H9 (cell line): Measurements from ENCODE around the gene NXF2. TPM values are rescaled to one million over a fixed set of nuclear protein-coding genes. Genes with fewer than 3 reads are reported as not detected.
"Not testable (repeated sequence)": the region's sequence is repeated elsewhere in the genome, so short reads cannot be mapped to it uniquely, and the experiment has no call there.

Source experiments
- DNase-seq: peaks from one replicate; pipeline ENCODE4 v3.0.0-alpha.2; 2017
- H2AFZ ChIP-seq: one replicate; pipeline ENCODE4 v1.6.1; 2013; ENCODE audit warnings: mild to moderate bottlenecking, low read length, control low read depth, moderate library complexity
- H2AK5ac ChIP-seq: 2 replicates; pipeline ENCODE4 v1.6.1; 2013; ENCODE audit warnings: low read length, control low read depth, mixed read lengths; ENCODE audit not compliant: insufficient read length
- H2BK120ac ChIP-seq: one replicate; pipeline ENCODE4 v1.6.1; 2013; ENCODE audit warnings: low read depth, mild to moderate bottlenecking, low read length, control low read depth, inconsistent platforms; ENCODE audit not compliant: poor library complexity, severe bottlenecking
- H2BK12ac ChIP-seq: 2 replicates; pipeline ENCODE4 v1.6.1; 2013; ENCODE audit warnings: low read length, control low read depth, mixed read lengths, low read depth; ENCODE audit not compliant: insufficient read length
- H2BK15ac ChIP-seq: 2 replicates; pipeline ENCODE4 v1.6.1; 2013; ENCODE audit warnings: low read depth, low read length, control low read depth
- H2BK20ac ChIP-seq: one replicate; pipeline ENCODE4 v1.6.1; 2013; ENCODE audit warnings: low read depth, mild to moderate bottlenecking, low read length, control low read depth, inconsistent platforms; ENCODE audit not compliant: poor library complexity, severe bottlenecking
- H2BK5ac ChIP-seq: 2 replicates; pipeline ENCODE4 v1.6.1; 2013; ENCODE audit warnings: low read length, control low read depth, mixed read lengths; ENCODE audit not compliant: insufficient read length
- H3K14ac ChIP-seq: 2 replicates; pipeline ENCODE4 v1.6.1; 2013; ENCODE audit warnings: low read length, control low read depth; ENCODE audit not compliant: insufficient read depth
- H3K18ac ChIP-seq: 2 replicates; pipeline ENCODE4 v1.6.1; 2013; ENCODE audit warnings: low read depth, mild to moderate bottlenecking, mixed read lengths, low read length, control low read depth; ENCODE audit not compliant: insufficient read length
- H3K23ac ChIP-seq: 2 replicates; pipeline ENCODE4 v1.6.1; 2013; ENCODE audit warnings: low read length, control low read depth, mixed read lengths, low read depth; ENCODE audit not compliant: insufficient read length
- H3K23me2 ChIP-seq: 2 replicates; pipeline ENCODE4 v1.6.1; 2013; ENCODE audit warnings: low read depth, mild to moderate bottlenecking, mixed read lengths, low read length, control low read depth; ENCODE audit not compliant: insufficient read length, poor library complexity, severe bottlenecking
- H3K27ac ChIP-seq: 2 replicates; pipeline ENCODE4 v1.5.1; 2013; ENCODE audit warnings: low read length, control low read depth, mixed read lengths, low read depth; ENCODE audit not compliant: insufficient read length
- H3K27me3 ChIP-seq: 2 replicates; pipeline ENCODE4 v1.6.1; 2013; ENCODE audit warnings: low read length, control low read depth, inconsistent platforms; ENCODE audit not compliant: insufficient read depth
- H3K4ac ChIP-seq: 2 replicates; pipeline ENCODE4 v1.6.1; 2013; ENCODE audit warnings: low read depth, mild to moderate bottlenecking, control low read depth, inconsistent platforms, low read length, moderate library complexity
- H3K4me1 ChIP-seq: 2 replicates; pipeline ENCODE4 v1.6.1; 2013; ENCODE audit warnings: low read length, control low read depth, inconsistent platforms; ENCODE audit not compliant: insufficient read depth
- H3K4me2 ChIP-seq: 2 replicates; pipeline ENCODE4 v1.6.1; 2013; ENCODE audit warnings: low read length, control low read depth, mixed read lengths; ENCODE audit not compliant: insufficient read length, insufficient read depth
- H3K56ac ChIP-seq: 2 replicates; pipeline ENCODE4 v1.6.1; 2013; ENCODE audit warnings: low read depth, mild to moderate bottlenecking, mixed read lengths, low read length, control low read depth; ENCODE audit not compliant: insufficient read length
- H3K79me1 ChIP-seq: 2 replicates; pipeline ENCODE4 v1.6.1; 2013; ENCODE audit warnings: low read depth, mild to moderate bottlenecking, moderate library complexity, low read length, control low read depth, inconsistent platforms; ENCODE audit not compliant: insufficient read depth, poor library complexity, severe bottlenecking
- H3K79me2 ChIP-seq: 2 replicates; pipeline ENCODE4 v1.6.1; 2013; ENCODE audit warnings: low read length, control low read depth, inconsistent platforms; ENCODE audit not compliant: insufficient read depth
- H3K9ac ChIP-seq: 2 replicates; pipeline ENCODE4 v1.6.1; 2013; ENCODE audit warnings: low read length, control low read depth, mixed read lengths; ENCODE audit not compliant: insufficient read length; ENCODE audit errors: extremely low read depth
- H3K9me3 ChIP-seq: one replicate; pipeline ENCODE4 v1.6.1; 2013; ENCODE audit warnings: low read depth, low read length, inconsistent platforms; ENCODE audit not compliant: control insufficient read depth
- H3T11ph ChIP-seq: one replicate; pipeline ENCODE4 v1.6.1; 2013; ENCODE audit warnings: mild to moderate bottlenecking, low read length, control low read depth, inconsistent platforms
- H4K20me1 ChIP-seq: one replicate; pipeline ENCODE4 v1.6.1; 2013; ENCODE audit not compliant: control insufficient read depth, insufficient read length, insufficient read depth
- H4K5ac ChIP-seq: 2 replicates; pipeline ENCODE4 v1.6.1; 2013; ENCODE audit warnings: low read depth, mild to moderate bottlenecking, mixed read lengths, low read length, control low read depth; ENCODE audit not compliant: insufficient read length
- H4K8ac ChIP-seq: replicated peaks from 2 replicates; pipeline ENCODE4 v1.6.1; 2013; ENCODE audit warnings: low read length, control low read depth, mixed read lengths, low read depth; ENCODE audit not compliant: insufficient read length
- H4K91ac ChIP-seq: 2 replicates; pipeline ENCODE4 v1.6.1; 2013; ENCODE audit warnings: low read depth, mild to moderate bottlenecking, moderate library complexity, mixed read lengths, low read length, control low read depth; ENCODE audit not compliant: insufficient read length
- H3K27ac Mint-ChIP-seq, 3 experiments: 2 replicates in 2 of 3; 3 replicates in 1 of 3; pipeline ENCODE4 v1.8.0; 2020 to 2021; ENCODE audit warnings: mixed read lengths in 3 of 3, mild to moderate bottlenecking in 1 of 3, moderate library complexity in 1 of 3
- H3K27me3 Mint-ChIP-seq: 2 replicates; pipeline ENCODE4 v1.8.0; 2021; ENCODE audit warnings: low read depth, mild to moderate bottlenecking, moderate library complexity, mixed read lengths
- H3K36me3 Mint-ChIP-seq, 3 experiments: 2 replicates in 2 of 3; 3 replicates in 1 of 3; pipeline ENCODE4 v1.8.0; 2020 to 2021; ENCODE audit warnings: low read depth in 3 of 3, mixed read lengths in 3 of 3; ENCODE audit not compliant: insufficient read depth in 1 of 3
- H3K4me1 Mint-ChIP-seq, 2 experiments: 2 replicates each; pipeline ENCODE4 v1.8.0; 2020; ENCODE audit warnings: mixed read lengths in 2 of 2
- H3K4me3 Mint-ChIP-seq, 2 experiments: 2 replicates in 1 of 2; 3 replicates in 1 of 2; pipeline ENCODE4 v1.8.0; 2020 to 2021; ENCODE audit warnings: mild to moderate bottlenecking in 2 of 2, mixed read lengths in 2 of 2, moderate library complexity in 1 of 2
- H3K9me3 Mint-ChIP-seq, 2 experiments: 2 replicates in 1 of 2; 3 replicates in 1 of 2; pipeline ENCODE4 v1.8.0; 2020; ENCODE audit warnings: mild to moderate bottlenecking in 2 of 2, mixed read lengths in 2 of 2, moderate library complexity in 1 of 2
- WGBS: extraction: QIAGEN DNeasy Blood & Tissue Kit; methylation state at CpG from one replicate; pipeline ENCODE4 v1.1.7; 2013; ENCODE audit warnings: missing lambda C conversion rate, low lambda C conversion rate, mixed read lengths; ENCODE audit not compliant: insufficient read length; ENCODE audit errors: extremely low coverage; 5-methylcytosine and 5-hydroxymethylcytosine counted together
- total RNA-seq: library from RNA; stranded (reverse); gene quantifications from 2 replicates; pipeline ENCODE4 v1.2.1, GENCODE V29; 2021

Gene NXF2
- total RNA-seq, 1 experiment from 2014 or later: not detected

GRCh38 chrX:102214986-102215385, 32.0 kb upstream of the NXF2 start, which contains the start of gene TCP11X1:
Gene TCP11X1, plus strand, starts transcription at chrX:102215301.
- not testable (repeated sequence) for H2AK5ac ChIP-seq, H3K18ac ChIP-seq, H2BK5ac ChIP-seq, H3K56ac ChIP-seq, H3K4me1 ChIP-seq, H3K27me3 Mint-ChIP-seq, H3K9me3 Mint-ChIP-seq, H3K9ac ChIP-seq, H3K14ac ChIP-seq, H3K23ac ChIP-seq, H4K8ac ChIP-seq, H3K4me2 ChIP-seq, H2BK20ac ChIP-seq, H4K5ac ChIP-seq, H2BK15ac ChIP-seq, H4K20me1 ChIP-seq, H3K79me1 ChIP-seq, H3K23me2 ChIP-seq, H3K36me3 Mint-ChIP-seq, H3K27ac Mint-ChIP-seq, H3K4me3 Mint-ChIP-seq, H3K9me3 ChIP-seq, H3K27me3 ChIP-seq, H3K4me1 Mint-ChIP-seq, H2BK12ac ChIP-seq, H3K27ac ChIP-seq, H2AFZ ChIP-seq, H3K79me2 ChIP-seq, H2BK120ac ChIP-seq, H3T11ph ChIP-seq, DNase-seq, H3K4ac ChIP-seq, H4K91ac ChIP-seq
- WGBS: no CpG with 5 or more reads among the region's 15 CpGs

- not testable (repeated sequence) for H3K79me2 ChIP-seq, H3K27me3 ChIP-seq, H3K23ac ChIP-seq, H3K9ac ChIP-seq, H3K27me3 Mint-ChIP-seq, H3K4me3 Mint-ChIP-seq, H2BK15ac ChIP-seq, H2BK5ac ChIP-seq, DNase-seq, H3K56ac ChIP-seq, H3K36me3 Mint-ChIP-seq, H3K4me2 ChIP-seq, H3K79me1 ChIP-seq, H2BK120ac ChIP-seq, H3K9me3 ChIP-seq, H2AFZ ChIP-seq, H2BK12ac ChIP-seq, H3K4me1 ChIP-seq, H4K91ac ChIP-seq, H3K9me3 Mint-ChIP-seq, H3T11ph ChIP-seq, H3K4me1 Mint-ChIP-seq, H3K27ac Mint-ChIP-seq, H3K4ac ChIP-seq, H3K14ac ChIP-seq, H4K8ac ChIP-seq, H4K5ac ChIP-seq, H3K27ac ChIP-seq, H2AK5ac ChIP-seq, H4K20me1 ChIP-seq, H3K23me2 ChIP-seq, H3K18ac ChIP-seq, H2BK20ac ChIP-seq
- no CpG with 5 or more reads among the region's 3 CpGs for WGBS
Measured at GRCh38 chrX:102216497-102216896, 30.5 kb upstream of the NXF2 start.
